G401.6 (cell line): ENCODE measurements around the gene GALNT2.

Source experiments
- FAIRE-seq: peaks from 2 replicates; lab custom pipeline; 2012; peaks lifted over from hg19 to GRCh38; lab: Jason Lieb, UNC

GALNT2 gene

DNA sequence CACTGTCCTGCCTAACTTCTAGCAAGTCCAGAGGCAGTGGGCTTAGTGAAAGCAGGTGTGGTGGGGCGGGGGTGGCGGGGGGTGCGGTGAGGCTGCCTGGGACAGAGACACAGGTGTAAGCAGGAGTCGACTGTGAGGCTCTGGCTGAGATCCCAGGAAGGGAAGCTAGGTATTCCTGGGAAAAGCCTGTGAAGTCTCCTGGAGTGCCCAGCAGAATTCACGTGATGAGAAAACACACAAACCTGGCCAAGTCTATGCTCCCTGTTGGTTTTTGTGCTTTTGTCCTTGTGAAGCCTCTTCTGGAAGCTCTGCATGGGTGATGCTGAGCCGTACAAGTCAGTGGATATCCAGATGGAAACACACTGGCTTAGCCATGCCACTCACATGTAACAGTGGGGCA lies 5.3 kb downstream of the GALNT2 start:
- FAIRE-seq: no peak

DNA sequence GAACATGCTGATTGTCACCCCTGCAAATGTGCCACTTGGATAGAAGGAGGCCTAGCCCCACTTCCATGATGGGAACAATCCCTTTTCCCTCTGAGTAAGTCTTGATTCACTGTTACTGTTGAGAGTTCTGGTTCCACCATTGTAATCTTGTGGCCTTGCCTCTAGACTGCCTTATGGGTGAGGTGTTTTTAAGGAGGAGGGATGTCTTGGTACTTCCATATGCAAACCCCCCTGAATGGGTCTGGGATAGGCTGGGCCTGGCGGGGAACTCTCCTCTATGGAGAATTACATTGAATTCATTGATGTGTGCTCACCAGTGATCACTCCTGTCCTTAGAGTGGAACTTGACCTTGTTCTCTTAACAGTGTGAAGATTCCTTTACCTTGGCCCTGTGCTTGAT lies 5.8 kb downstream of the GALNT2 start:
- FAIRE-seq: no peak

DNA sequence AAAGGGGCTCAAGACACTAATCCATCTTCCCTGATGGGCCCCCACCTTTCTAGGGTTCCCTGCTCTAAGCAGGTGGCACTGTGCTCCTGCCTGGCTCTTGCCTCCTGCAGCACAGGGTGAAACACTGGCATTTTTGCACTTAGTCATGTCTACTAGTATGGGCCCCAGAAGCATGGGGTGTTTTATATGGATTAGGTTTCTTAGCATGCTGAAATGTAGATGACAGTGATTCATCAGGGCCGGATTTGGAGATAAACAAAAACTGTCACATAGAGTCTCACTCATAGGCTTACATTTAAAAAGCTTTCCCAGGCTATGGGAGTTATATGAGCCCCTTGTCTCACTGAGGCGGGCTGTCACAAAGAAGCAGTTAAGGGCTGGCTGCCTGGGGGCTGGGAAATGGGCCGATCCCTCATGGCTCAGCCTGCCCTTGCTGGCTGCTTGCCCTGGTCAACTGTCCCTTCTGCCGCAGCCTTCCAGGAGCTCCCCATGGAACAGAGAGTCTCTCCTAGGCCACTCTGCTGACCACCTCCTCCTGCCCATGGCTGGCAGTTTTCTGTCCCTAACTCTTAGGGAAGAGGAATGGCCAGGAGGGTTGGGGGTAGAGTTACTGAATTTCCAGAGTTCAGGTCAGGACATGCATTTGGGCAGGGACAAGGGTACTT lies 6.5 kb downstream of the GALNT2 start:
- FAIRE-seq: no peak

DNA sequence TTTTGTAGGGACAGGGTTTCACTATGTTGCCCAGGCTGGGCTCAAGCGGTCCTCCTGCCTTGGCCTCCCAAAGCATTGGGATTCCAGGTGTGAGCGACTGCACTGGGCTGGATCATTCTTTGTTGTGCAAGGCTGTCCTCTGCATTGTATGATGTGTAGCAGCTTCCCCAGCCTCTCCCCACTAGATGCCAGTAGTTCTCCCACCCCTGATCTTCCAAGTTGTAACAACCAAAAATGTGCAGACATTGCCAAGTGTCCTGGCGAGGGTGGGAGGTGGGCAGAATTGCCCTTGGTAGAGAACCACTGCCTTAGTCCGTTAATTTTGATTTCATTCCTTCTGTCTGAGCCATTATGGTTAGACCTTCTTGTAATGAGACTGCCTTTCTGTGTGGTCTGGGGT lies 7.2 kb downstream of the GALNT2 start:
- FAIRE-seq: no peak

DNA sequence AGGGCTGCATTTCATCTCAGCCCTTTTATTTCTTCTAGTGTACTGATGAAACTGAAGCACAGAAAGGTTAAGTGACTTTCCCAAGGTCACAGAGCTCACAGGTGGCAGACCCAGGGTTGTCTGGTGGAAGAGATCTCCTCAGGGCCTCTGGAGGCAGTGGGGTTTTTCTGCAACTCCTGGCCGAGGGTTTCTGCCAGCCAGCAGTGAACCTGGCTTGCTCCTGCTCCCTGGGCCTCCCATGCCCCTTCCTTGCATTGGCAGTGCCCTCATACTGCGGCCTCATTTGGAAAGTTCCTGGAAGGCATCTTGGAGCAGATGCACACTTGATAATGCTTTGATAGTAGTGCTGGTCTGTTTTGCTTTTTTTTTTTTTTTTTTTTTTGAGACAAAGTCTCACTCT lies 7.7 kb downstream of the GALNT2 start:
- no peak for FAIRE-seq

DNA sequence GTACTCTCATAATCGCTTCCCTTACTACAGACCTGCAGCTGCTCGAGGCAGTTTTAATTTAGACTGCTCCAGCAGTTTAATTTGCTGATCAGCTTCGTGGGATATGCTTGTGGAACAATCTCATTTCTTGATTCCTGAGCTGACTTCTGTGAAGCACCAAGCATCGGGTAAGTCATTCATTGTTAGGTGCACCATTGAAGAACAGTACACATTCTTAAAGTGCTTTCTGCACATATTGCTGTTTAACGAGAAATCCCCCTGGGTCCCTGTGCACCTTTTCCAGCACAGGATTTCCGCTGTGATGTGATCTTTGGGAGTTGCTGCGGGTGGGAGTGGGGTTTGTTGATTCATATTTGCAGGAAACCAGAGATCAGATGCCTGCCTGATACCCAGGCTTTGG lies 9.1 kb downstream of the GALNT2 start:
- no peak for FAIRE-seq

DNA sequence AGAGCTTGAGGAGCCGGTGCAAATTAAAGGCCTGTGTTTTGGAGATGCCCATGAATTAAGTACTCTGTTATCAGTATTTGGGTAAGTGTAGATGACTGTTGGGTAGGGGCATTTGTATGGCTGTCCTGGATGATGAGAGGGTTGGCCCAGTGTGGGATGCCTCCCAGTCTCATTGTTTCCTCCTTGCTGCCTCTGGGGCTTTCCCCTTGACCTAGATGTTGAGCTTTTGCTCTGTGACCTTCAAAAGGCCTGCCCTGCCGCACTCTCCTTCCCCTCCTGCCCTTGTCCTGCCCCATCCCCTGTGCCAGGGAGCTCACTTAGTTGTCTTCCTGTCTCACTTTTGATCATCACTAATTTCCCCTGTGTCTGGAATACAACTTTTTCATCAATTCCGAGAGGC lies 10.0 kb downstream of the GALNT2 start:
- no peak for FAIRE-seq

DNA sequence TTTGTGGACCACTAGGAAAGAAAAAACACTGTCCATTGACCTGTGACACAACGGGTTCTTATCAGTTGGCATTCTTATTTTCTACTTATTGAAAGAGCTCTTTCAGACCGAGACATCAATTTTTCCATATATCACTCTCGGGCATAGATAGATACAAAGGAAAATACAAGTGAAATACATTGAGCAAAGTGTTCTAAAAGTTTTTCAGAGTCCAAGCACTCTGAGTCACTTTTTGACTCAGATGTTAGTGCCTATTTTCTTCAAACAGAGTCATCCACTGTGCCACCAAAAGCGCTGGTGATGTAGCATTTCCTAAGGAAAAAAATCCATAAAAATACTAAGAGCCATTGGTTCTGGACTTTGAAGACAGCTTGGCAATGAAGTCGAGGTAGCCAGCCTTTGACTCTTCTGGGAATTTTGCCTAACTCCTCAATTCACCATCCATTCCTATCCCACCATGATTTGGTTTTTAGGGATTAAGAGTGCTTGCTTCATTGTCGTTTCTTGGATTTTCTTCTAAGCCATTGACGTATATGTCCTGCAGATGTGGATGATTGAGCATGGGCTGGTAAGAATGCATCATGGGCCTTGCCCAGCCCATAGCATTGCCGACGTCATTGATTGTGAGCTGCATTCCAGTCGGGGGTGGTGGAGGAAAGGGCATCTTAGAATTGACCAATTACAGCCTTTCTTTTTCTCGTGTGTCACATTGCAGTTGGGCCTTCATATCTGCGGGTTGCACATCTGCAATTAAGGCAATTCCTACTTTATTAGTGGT lies 10.6 kb downstream of the GALNT2 start:
- FAIRE-seq: no peak

DNA sequence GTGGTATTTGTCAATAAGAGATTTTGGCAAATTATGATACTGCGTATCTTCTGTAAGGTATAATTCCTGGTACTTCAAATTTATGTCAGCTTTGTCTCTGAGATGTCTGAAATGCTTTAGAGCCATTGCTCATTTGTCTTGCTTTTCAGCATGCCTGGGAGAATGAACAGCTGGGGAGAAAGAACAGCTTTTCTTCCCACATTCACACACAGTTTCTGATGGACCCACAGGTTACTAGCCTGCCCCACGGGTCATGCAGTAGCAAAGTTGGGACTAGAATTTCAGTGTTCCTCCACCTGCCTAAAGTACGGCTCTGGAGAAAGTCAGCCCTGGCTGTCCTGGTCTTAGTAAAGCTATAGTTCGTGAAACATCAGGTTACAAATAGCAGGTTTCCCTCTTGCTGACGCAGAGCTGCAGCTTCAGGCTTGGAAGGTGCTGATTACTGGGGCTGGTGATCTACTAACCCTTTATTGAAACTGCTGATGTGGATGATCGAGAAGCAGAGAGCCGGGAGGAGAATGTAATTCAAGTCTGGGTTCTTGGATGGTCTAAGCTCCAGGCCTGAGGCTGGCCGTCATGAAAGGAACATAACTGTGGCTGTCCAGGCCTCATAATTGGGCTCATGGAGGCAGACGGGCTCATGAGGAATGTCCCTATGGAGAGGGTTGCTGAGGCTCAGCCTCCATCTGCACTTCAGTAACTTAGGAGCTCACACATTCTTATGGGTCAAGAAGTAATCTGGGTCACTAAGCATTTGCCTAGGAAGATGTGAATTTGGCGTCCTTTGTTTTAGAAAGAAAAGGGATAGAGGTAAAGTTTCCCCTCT lies 12.4 kb downstream of the GALNT2 start:
- FAIRE-seq: no peak

DNA sequence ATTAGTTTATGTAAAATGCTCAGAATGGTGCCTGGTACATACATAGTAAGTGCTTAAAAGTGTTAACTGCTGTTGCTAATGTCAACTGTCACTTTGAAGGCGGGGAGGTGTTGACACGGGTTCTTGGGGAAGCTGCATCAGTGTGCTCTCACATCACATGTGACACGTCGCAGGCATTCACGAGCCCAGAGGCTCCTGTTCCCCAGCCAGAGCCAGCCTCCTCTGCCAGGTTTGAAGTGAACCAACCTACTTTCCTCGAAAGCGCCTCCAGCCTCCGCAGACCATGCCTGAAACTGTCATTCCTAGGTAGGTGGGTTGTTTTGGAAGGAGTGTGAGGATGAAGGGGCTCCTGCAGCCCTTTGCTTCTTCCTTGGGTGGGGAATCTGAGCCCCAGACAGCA lies 13.8 kb downstream of the GALNT2 start:
- FAIRE-seq: no peak

DNA sequence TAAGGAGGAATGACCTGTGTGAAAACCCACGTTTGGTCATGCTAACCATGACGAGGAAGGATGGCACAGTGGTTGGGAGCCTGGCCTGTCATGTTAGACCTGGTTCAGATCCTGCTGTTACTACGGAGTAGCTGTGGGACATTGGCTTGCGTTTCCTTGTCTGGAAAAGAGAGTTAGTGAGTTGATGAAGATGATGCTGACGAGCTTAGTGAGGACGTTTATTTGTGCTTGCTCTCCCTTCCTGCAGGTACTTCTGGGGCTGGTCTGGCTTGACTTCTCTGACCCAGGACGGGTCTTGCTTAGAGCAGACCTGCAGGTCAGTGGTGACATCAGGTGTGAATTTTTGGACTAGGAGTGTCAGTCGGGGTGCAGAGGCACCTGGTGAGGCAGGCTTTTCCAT lies 14.7 kb downstream of the GALNT2 start:
- FAIRE-seq: no peak

DNA sequence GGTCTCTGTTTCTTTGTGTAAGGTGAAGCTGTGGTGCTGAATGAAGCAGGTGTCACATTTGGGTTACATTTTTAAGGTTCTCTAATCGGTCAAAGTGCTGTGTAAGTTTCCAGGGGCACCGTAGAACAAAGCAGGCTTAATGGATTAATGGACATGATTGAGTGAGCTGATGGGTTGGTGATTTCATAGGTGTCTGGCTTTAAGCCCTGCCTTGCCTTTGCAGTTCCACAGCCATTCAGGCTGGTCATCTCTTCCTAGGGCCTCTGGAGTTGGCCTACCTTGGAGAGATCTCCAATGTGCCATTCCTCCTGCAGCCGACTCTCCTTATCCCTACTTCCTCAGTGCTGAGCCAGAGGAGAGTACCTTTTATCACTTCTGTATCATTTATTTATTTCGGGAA lies 15.2 kb downstream of the GALNT2 start:
- no peak for FAIRE-seq

DNA sequence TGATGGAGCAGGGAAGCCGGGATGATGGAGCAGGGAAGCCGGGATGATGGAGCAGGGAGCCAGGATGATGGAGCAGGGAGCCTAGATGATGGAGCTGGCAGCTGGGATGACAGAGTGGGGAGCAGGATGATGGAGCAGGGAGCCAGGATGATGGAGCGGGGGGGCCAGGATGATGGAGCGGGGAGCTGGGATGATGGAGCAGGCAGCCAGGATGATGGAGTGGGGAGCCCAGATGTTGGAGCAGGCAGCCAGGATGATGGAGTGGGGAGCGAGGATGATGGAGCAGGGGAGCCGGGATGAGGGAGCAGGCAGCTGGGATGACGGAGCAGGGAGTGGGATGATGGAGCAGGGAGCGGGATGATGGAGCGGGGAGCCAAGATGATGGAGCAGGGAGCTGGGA lies 16.0 kb downstream of the GALNT2 start:
- no peak for FAIRE-seq

DNA sequence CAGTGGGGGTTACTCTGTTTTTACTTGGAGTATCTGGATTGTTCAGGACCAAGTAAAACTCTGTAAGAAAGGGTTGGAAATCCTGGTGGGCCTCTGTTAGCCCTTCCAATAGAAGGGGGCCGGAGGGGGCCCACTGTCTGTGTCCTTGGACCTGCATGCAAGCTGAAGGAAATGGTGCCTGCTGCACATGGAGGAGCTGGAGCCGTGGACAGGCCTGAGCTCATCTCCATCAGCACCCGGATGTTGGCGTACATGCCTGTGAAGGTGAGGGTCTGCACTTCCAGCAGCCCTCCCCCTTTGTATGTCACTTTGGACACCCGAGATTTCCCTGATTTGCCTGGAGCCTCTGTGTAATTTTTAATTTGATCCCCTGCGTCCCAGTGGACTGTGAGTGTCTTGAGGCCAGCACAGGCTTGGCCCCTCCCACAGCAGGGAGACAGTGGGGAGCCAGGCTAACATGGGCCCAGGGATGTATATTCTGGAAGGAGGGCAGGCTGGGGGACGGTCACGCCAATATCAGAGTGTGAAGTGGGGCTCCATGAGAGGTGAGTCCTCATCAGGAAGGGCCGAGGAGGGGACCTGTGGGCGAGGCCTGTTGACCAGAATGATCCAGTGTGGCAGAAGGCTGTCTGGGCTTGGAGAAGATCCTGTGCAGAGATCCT lies 16.8 kb downstream of the GALNT2 start:
- no peak for FAIRE-seq

DNA sequence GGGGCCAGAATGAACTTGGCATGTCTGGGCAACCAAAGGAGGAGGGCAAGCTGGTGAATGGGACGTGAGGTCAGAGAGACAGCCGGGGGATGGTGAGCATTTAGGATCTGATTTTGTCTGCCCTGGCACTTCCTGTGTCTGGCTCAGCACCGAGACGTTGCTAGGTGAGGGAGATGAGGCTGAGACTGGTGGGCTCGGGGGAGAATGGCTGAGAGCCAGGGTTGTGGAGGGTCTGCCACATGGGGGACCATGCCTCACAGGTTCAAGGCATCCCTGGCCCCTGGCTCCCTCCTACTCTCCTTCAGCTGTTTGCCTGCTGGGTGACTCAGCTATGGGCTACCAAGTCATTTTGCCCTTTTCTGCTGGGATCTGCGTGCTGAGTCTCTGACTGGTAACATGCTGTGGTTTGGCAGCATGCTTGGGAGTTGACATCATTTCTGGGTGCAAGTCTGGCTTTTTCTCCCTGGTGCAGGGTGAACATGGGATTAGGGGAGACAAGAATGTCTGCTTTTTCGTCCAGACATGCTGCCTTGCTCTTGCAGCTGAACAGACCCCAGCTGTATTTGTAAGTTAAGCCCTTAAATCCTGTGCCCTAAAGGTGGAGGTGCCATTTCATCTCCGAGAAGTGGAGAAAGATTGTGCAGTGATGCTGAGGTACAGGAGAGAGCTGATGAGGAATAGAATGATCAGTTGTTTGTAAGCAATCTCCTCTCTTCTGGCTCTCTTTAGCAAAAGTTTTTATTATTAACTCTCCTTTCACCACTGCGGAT lies 17.6 kb downstream of the GALNT2 start:
- no peak for FAIRE-seq

DNA sequence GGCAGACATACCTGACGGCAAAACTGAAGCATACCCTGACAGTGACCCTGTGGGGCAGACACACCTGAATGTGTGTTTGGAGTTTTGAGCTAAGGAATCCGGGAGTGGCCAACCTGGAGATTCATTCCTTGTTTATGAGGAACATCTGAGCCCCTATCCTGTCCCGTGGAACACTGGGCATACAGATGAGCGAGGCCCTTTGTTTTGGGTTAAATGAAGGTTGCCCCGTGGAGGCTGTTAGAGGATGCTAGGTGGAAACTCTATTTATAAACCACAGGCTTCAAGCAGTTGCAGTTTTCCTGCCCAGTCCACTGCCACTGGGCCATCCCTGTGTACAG lies 18.1 kb downstream of the GALNT2 start:
- FAIRE-seq: no peak

DNA sequence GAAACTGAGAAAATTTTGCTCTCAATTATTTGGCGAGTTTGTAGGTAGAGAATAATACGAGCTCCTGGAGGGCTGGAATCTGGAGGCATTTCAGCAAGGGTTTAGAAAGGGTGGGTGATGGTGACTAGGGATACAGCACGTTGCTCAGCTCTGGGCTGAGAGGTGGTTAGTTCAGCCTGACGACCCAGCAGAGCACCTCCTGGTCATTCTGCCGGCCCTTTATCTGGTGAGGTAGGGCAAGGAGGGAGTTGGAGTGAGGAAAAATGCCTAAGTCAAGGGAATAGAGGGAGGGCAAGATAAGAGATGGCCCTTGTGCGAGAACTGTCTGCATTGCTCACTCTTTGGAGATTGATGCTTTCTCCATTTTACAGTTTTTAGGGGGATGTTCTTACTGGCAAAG lies 19.1 kb downstream of the GALNT2 start:
- FAIRE-seq: no peak

DNA sequence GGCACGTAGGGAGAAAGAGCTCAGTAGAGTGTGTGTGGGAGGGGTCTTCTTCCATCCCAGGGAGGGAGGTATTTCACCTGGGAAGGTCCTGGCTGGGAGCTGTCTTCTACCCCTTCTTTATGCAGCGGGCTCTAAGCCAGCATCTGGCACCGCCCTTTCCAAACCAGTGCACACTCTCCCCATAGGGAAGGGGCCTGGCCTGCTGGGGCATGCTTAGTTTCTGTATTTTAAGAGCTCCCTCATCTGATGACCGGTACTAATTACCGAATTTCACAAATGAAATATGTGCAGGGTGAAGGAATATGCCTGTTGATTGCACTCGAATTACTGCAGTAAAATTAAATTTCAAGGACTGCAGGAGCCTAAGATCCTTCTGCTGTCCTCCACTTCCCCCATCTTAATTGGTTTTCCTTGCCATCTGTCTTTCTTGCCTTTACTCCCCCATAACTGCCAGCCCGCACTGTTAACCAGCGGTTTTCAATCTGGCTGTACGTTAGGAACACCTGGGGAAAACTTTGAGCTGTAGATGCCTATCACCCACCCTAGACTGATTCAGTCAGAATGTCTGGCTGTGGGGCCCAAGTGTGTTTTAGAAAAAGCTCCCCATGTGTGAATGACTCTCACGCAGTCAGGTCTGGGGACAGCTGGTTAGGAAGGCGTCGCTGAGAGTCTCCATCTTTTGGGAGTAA lies 20.1 kb downstream of the GALNT2 start:
- no peak for FAIRE-seq

DNA sequence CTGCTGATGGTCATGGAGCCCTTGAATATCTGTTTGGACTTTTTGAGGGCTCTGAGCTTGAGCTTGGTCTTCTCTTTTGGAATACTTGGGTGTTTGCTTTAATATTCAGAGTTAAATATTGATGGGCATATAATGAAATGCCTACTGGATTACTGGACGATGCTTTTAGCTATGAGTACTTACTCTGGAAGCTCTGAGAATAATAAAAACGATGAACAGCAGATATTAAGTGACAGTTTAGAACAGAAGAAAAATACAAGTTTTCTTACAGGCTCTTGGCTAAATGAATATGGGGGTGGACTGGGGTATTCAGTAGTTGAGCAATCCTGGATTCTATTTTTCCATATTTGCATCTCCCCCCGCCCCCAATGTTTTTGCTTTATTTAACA lies 20.7 kb downstream of the GALNT2 start:
- FAIRE-seq: no peak

DNA sequence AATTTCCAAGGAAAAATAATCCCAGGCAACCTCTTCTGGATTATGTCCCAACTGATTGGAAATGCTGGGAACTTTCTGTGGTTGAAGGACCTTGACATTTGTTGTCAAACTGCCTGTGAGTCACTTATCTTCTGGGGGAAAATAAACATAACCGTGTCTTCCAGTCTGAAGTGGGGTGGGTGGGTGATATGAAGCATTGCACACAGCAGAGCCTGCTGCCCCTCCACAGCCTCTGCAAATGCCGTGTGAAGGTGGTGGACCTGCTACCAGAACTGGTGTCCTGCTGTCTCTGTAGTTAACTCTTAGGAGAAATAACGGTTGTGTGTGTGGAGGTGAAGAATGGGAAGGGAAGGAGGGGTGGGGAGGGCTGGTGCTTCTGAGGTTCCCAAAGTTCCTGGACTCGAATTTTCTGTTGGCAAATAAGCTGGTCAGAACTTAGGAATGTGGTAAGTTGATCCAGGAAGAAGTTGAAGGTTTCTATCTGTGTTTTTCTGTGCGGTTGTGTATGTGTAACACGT lies 23.2 kb downstream of the GALNT2 start:
- no peak for FAIRE-seq
